OCI-LY3 (cell line): ENCODE data around the gene CDKN2A.

Source experiments
- CTCF ChIP-seq: fragments of 200-600, 300-600 bp; sonication (generic); IDR thresholded peaks from 2 replicates; pipeline ENCODE4 v1.5.1; 2014; ENCODE audit warnings: antibody characterized with exemption, low read length, low read depth
- EZH2phosphoT487 ChIP-seq: fragments of 200-600 bp; shearing (Covaris generic); IDR thresholded peaks from 2 replicates; pipeline ENCODE4 v1.6.1; 2018; ENCODE audit warnings: antibody characterized with exemption, mixed run types, low read depth

- TF ChIP-seq CTCF (no peak), EZH2phosphoT487 (no peak)
Observed at GRCh38 chr9:22041344-22041743, 47.2 kb upstream of the CDKN2A start.
